Muscle layer of duodenum (tissue), 2 donors: Measurements from ENCODE around the gene ZNF426.
A peak's percentile ranks its signal among the peaks of the same experiment; 100 is the strongest.
"Not testable (repeated sequence)": the region's sequence is repeated elsewhere in the genome, so short reads cannot be mapped to it uniquely, and the experiment has no call there.

Source experiments
- H3K27ac ChIP-seq: one replicate; pipeline ENCODE4 v1.7.0; 2013; ENCODE audit warnings: mild to moderate bottlenecking, low read length
- H3K27me3 ChIP-seq: one replicate; pipeline ENCODE4 v1.7.0; 2013; ENCODE audit warnings: low read depth, mild to moderate bottlenecking, control low read depth, low read length
- H3K36me3 ChIP-seq, 2 donors: one replicate each; pipeline ENCODE4 v1.7.0; 2013; ENCODE audit warnings: low read length in 2 of 2, control low read depth in 1 of 2, mild to moderate bottlenecking in 1 of 2; ENCODE audit not compliant: insufficient read depth in 2 of 2, control insufficient read depth in 1 of 2
- H3K4me1 ChIP-seq, 2 donors: one replicate each; pipeline ENCODE4 v1.7.0; 2013; ENCODE audit warnings: low read length in 2 of 2, mild to moderate bottlenecking in 2 of 2, control low read depth in 1 of 2, moderate library complexity in 1 of 2; ENCODE audit not compliant: insufficient read depth in 2 of 2, control insufficient read depth in 1 of 2
- H3K4me3 ChIP-seq, 2 donors: one replicate each; pipeline ENCODE4 v1.7.0; 2013; ENCODE audit warnings: low read length in 2 of 2, low read depth in 1 of 2, mild to moderate bottlenecking in 1 of 2
- H3K9me3 ChIP-seq, 2 donors: one replicate each; pipeline ENCODE4 v1.7.0; 2013; ENCODE audit warnings: low read length in 2 of 2, control low read depth in 1 of 2, mild to moderate bottlenecking in 1 of 2; ENCODE audit not compliant: control insufficient read depth in 1 of 2
- donor health status: healthy.

The ZNF426 gene

GRCh38 chr19:9541281-9541680 lies 2.8 kb upstream of the ZNF426 start:
- H3K4me1 ChIP-seq = peaks cover 0 to 14% of the 10 kb centered on the region in 2 donors
- H3K27me3 ChIP-seq, H3K36me3 ChIP-seq, H3K9me3 ChIP-seq, H3K27ac ChIP-seq, H3K4me3 ChIP-seq: not testable (repeated sequence)

- not testable (repeated sequence) for H3K27ac ChIP-seq, H3K27me3 ChIP-seq
- H3K4me3 ChIP-seq = peak overlapping the region in 1 of 2 donors; percentile 25
- H3K4me1 ChIP-seq = peaks cover 0 to 14% of the 10 kb centered on the region in 2 donors
- H3K36me3 ChIP-seq = peaks cover 11 to 18% of the 10 kb centered on the region in 2 donors
- peaks cover under 1 to 16% of the 10 kb centered on the region in 2 donors for H3K9me3 ChIP-seq
Measured at GRCh38 chr19:9539921-9540320, 1.5 kb upstream of the ZNF426 start.

GRCh38 chr19:9539201-9539600 lies 756 bp upstream of the ZNF426 start:
- Histone ChIP-seq H3K36me3 (peaks cover 14 to 25% of the 10 kb centered on the region in 2 donors), H3K4me3 (peak overlapping the region; percentile 87 to 95), H3K4me1 (peaks cover 0 to 14% of the 10 kb centered on the region in 2 donors), H3K27ac (peak overlapping the region; percentile 89), H3K9me3 (peaks cover 4 to 21% of the 10 kb centered on the region in 2 donors)
- not testable (repeated sequence) for H3K27me3 ChIP-seq

- H3K27me3 ChIP-seq = no peaks in the 10 kb centered on the region
- peaks cover 44 to 58% of the 10 kb centered on the region in 2 donors for H3K36me3 ChIP-seq
- H3K4me3 ChIP-seq = peak overlapping the region in 1 of 2 donors; percentile 57
- peaks cover 0 to 14% of the 10 kb centered on the region in 2 donors for H3K4me1 ChIP-seq
- H3K27ac ChIP-seq = no peak overlapping the region
- H3K9me3 ChIP-seq = peaks cover 27 to 53% of the 10 kb centered on the region in 2 donors
Measured at GRCh38 chr19:9535934-9536333, 2.5 kb downstream of the ZNF426 start.

- no peak overlapping the region for H3K27ac ChIP-seq
- peaks cover 58 to 87% of the 10 kb centered on the region in 2 donors for H3K9me3 ChIP-seq
- no peaks in the 10 kb centered on the region for H3K27me3 ChIP-seq
- peak overlapping the region in 1 of 2 donors; percentile 57 for H3K4me3 ChIP-seq
- peaks cover 78 to 98% of the 10 kb centered on the region in 2 donors for H3K36me3 ChIP-seq
- H3K4me1 ChIP-seq = no peaks in the 10 kb centered on the region
Measured at GRCh38 chr19:9531933-9532332, 6.5 kb downstream of the ZNF426 start.

GRCh38 chr19:9528757-9529336 lies 9.6 kb downstream of the ZNF426 start:
- Histone ChIP-seq H3K4me1 (no peaks in the 10 kb centered on the region), H3K36me3 (peaks cover 69 to 91% of the 10 kb centered on the region in 2 donors), H3K4me3 (peak overlapping the region; percentile 40 to 57), H3K9me3 (peaks cover 71 to 89% of the 10 kb centered on the region in 2 donors), H3K27ac (no peak overlapping the region), H3K27me3 (no peaks in the 10 kb centered on the region)

GRCh38 chr19:9523885-9524474 lies 14.5 kb downstream of the ZNF426 start:
- Histone ChIP-seq H3K4me1 (no peaks in the 10 kb centered on the region), H3K27me3 (no peaks in the 10 kb centered on the region), H3K27ac (no peak overlapping the region), H3K9me3 (peaks cover 59 to 86% of the 10 kb centered on the region in 2 donors), H3K4me3 (peak overlapping the region; percentile 23 to 56), H3K36me3 (peaks cover 28 to 51% of the 10 kb centered on the region in 2 donors)

GRCh38 chr19:9507285-9507684 lies 31.2 kb downstream of the ZNF426 start:
- Histone ChIP-seq H3K36me3 (peaks cover 0 to 7% of the 10 kb centered on the region in 2 donors), H3K4me3 (peak overlapping the region in 1 of 2 donors; percentile 40), H3K27me3 (no peaks in the 10 kb centered on the region), H3K9me3 (peaks cover 0 to 42% of the 10 kb centered on the region in 2 donors), H3K4me1 (no peaks in the 10 kb centered on the region), H3K27ac (no peak overlapping the region)

- no peak overlapping the region for H3K4me3 ChIP-seq
- H3K27me3 ChIP-seq = no peaks in the 10 kb centered on the region
- H3K36me3 ChIP-seq = no peaks in the 10 kb centered on the region
- H3K9me3 ChIP-seq = peaks cover 13 to 58% of the 10 kb centered on the region in 2 donors
- H3K4me1 ChIP-seq = no peaks in the 10 kb centered on the region
- H3K27ac ChIP-seq = no peak overlapping the region
Measured at GRCh38 chr19:9500796-9501195, 37.6 kb downstream of the ZNF426 start.

- H3K36me3 ChIP-seq = no peaks in the 10 kb centered on the region
- no peaks in the 10 kb centered on the region for H3K27me3 ChIP-seq
- H3K4me3 ChIP-seq = peak within 1 kb of the TSS in 1 of 2 donors; percentile 49
- H3K9me3 ChIP-seq = peaks cover 13 to 48% of the 10 kb centered on the region in 2 donors
- H3K27ac ChIP-seq = no peak within 1 kb of the TSS
- H3K4me1 ChIP-seq = no peaks in the 10 kb centered on the region
Measured at GRCh38 chr19:9498183-9498902, 40.1 kb downstream of the ZNF426 start, which contains the start of gene ZNF560. Gene ZNF560, minus strand, starts transcription at chr19:9498616. Its CDS starts 23,303 bp downstream, at chr19:9475313.

- Histone ChIP-seq H3K27ac (no peak overlapping the region), H3K27me3 (no peaks in the 10 kb centered on the region), H3K36me3 (no peaks in the 10 kb centered on the region), H3K9me3 (peaks cover 8 to 35% of the 10 kb centered on the region in 2 donors), H3K4me1 (no peaks in the 10 kb centered on the region), H3K4me3 (no peak overlapping the region)
Measured at GRCh38 chr19:9494096-9494495, 44.3 kb downstream of the ZNF426 start.
